CD8-positive, alpha-beta memory T cell (primary cell): ENCODE measurements around the gene DQX1. TPM values are rescaled to one million over a fixed set of nuclear protein-coding genes. Genes with fewer than 3 reads are reported as not detected.

Experiments used
- CTCF ChIA-PET: fragments of 350-600 bp; sonication (Branson Sonifier 250); formaldehyde crosslinking; loops from one replicate; lab custom pipeline; 2021; ENCODE audit warnings: antibody characterized with exemption; lab: Charles Lee
- POLR2A ChIA-PET: fragments of 350-600 bp; sonication (Branson Sonifier 250); formaldehyde crosslinking; loops from one replicate; lab custom pipeline; 2021; ENCODE audit warnings: antibody characterized with exemption; lab: Charles Lee
- DNase-seq, 5 donors: peaks; one replicate each; pipeline versions ENCODE4 v3.0.0 to v3.0.0-alpha.2; 2020 to 2022; ENCODE audit warnings: mixed read lengths in 1 of 5
- H3K27ac ChIP-seq: one replicate; pipeline ENCODE4 v1.7.0; 2013; ENCODE audit warnings: low read depth, mild to moderate bottlenecking, low read length, moderate library complexity
- H3K27me3 ChIP-seq: 2 replicates; pipeline ENCODE4 v1.7.0; 2013; ENCODE audit warnings: low read length, mild to moderate bottlenecking; ENCODE audit not compliant: insufficient read depth, poor library complexity, severe bottlenecking
- H3K36me3 ChIP-seq: 2 replicates; pipeline ENCODE4 v1.7.0; 2013; ENCODE audit warnings: mild to moderate bottlenecking, low read length, moderate library complexity; ENCODE audit not compliant: insufficient read depth
- H3K4me1 ChIP-seq: 2 replicates; pipeline ENCODE4 v1.7.0; 2013; ENCODE audit warnings: mild to moderate bottlenecking, low read length, moderate library complexity; ENCODE audit not compliant: insufficient read depth
- H3K4me3 ChIP-seq: 2 replicates; pipeline ENCODE4 v1.7.0; 2013; ENCODE audit warnings: mild to moderate bottlenecking, low read length
- H3K9me3 ChIP-seq: 2 replicates; pipeline ENCODE4 v1.7.0; 2013; ENCODE audit warnings: mild to moderate bottlenecking, low read length
- H3K27ac Mint-ChIP-seq, 8 donors: one replicate each; pipeline ENCODE4 v1.8.0; 2020 to 2021; ENCODE audit warnings: mixed read lengths in 8 of 8, mild to moderate bottlenecking in 6 of 8, inconsistent platforms in 3 of 8, moderate library complexity in 3 of 8
- H3K27me3 Mint-ChIP-seq, 2 donors: one replicate each; pipeline ENCODE4 v1.8.0; 2020 to 2021; ENCODE audit warnings: mixed read lengths in 2 of 2, mild to moderate bottlenecking in 1 of 2, moderate library complexity in 1 of 2
- H3K36me3 Mint-ChIP-seq, 3 donors: one replicate each; pipeline ENCODE4 v1.8.0; 2020 to 2021; ENCODE audit warnings: mixed read lengths in 3 of 3, inconsistent platforms in 1 of 3, mild to moderate bottlenecking in 1 of 3
- H3K4me1 Mint-ChIP-seq, 3 donors: one replicate each; pipeline ENCODE4 v1.8.0; 2020 to 2021; ENCODE audit warnings: mixed read lengths in 3 of 3, inconsistent platforms in 1 of 3, mild to moderate bottlenecking in 1 of 3
- H3K4me3 Mint-ChIP-seq, 7 donors: one replicate each; pipeline ENCODE4 v1.8.0; 2020 to 2021; ENCODE audit warnings: mixed read lengths in 7 of 7, mild to moderate bottlenecking in 6 of 7, moderate library complexity in 4 of 7, inconsistent platforms in 2 of 7
- H3K9me3 Mint-ChIP-seq, 5 donors: one replicate each; pipeline ENCODE4 v1.8.0; 2020 to 2022; ENCODE audit warnings: mixed read lengths in 5 of 5, mild to moderate bottlenecking in 3 of 5, moderate library complexity in 2 of 5, inconsistent platforms in 1 of 5
- polyA plus RNA-seq: library from polyadenylated mRNA; unstranded; fragments of 300-500 nt; fragmentation: Illumina TruSeq; gene quantifications from one replicate; pipeline ENCODE4 v1.2.3, GENCODE V29; 2021
- total RNA-seq, 2 experiments: library from RNA; stranded (reverse); gene quantifications; one replicate each; pipeline ENCODE4 v1.2.3, GENCODE V29; 2021

DQX1 gene
- total and polyA plus RNA-seq, 3 experiments from 2014 or later: 0.51 to 0.83 TPM; not detected in 1

DNA sequence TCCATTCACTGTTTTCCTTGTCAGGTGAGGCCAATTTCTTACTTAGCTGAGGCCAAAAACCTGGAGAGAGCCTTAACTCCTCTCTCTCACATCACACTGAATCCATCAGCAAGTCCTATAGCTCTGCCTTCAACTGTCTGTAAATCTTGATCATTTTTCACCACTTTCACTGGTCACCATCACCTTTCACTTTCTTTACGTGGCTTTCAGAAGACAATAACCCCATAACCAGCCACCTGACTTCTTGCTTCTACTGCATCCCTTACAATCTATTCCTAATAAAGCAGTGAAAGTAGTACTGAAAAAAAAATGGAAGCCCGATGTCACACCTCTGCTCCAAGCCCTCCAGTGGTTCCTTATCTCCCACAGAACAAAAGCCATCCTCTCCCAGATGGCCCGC, 20.0 kb upstream of the DQX1 start:
- Histone ChIP-seq H3K4me3 (no peak overlapping the region), H3K27me3 (peaks cover 31% of the 10 kb centered on the region), H3K27ac (no peak overlapping the region), H3K9me3 (no peaks in the 10 kb centered on the region), H3K36me3 (no peaks in the 10 kb centered on the region), H3K4me1 (peaks cover 12% of the 10 kb centered on the region)
- H3K27me3 Mint-ChIP-seq: peaks cover 34 to 56% of the 10 kb centered on the region in 2 donors
- H3K27ac Mint-ChIP-seq: no peak overlapping the region
- POLR2A ChIA-PET: interaction anchor here (0.6 kb wide), 1 partner anchor 35 kb away, joined by 7 read pairs; no protein-coding TSS in a partner anchor
- no peak for DNase-seq
- no peaks in the 10 kb centered on the region for H3K9me3 Mint-ChIP-seq
- H3K36me3 Mint-ChIP-seq: no peaks in the 10 kb centered on the region
- no peak overlapping the region for H3K4me3 Mint-ChIP-seq
- CTCF ChIA-PET: interaction anchor here (1.2 to 3.9 kb wide), 3 partner anchors 56 to 296 kb away, joined by 3 to 16 read pairs (median 3); partner anchors contain the start of genes CCDC142 and TTC31
- H3K4me1 Mint-ChIP-seq: peaks cover 3 to 13% (median 7%) of the 10 kb centered on the region in 3 donors

- POLR2A ChIA-PET: no interaction called here
- H3K4me1 Mint-ChIP-seq: peaks cover 3 to 12% (median 7%) of the 10 kb centered on the region in 3 donors
- no peak overlapping the region for H3K4me3 Mint-ChIP-seq
- H3K36me3 Mint-ChIP-seq: no peaks in the 10 kb centered on the region
- no peaks in the 10 kb centered on the region for H3K9me3 Mint-ChIP-seq
- Histone ChIP-seq H3K27ac (no peak overlapping the region), H3K4me1 (peaks cover 10% of the 10 kb centered on the region), H3K36me3 (no peaks in the 10 kb centered on the region), H3K9me3 (no peaks in the 10 kb centered on the region), H3K4me3 (no peak overlapping the region), H3K27me3 (peaks cover 26% of the 10 kb centered on the region)
- H3K27ac Mint-ChIP-seq: peak overlapping the region in 1 of 8 donors; percentile 1
- no peak for DNase-seq
- CTCF ChIA-PET: interaction anchor here (0.8 to 3.9 kb wide), 4 partner anchors 41 to 63 kb away, joined by 3 to 16 read pairs (median 3); partner anchors contain the start of genes CCDC142 and TTC31
- H3K27me3 Mint-ChIP-seq: peaks cover 33 to 50% of the 10 kb centered on the region in 2 donors
Measured at GRCh38 chr2:74544634-74545033, 18.6 kb upstream of the DQX1 start.

DNA sequence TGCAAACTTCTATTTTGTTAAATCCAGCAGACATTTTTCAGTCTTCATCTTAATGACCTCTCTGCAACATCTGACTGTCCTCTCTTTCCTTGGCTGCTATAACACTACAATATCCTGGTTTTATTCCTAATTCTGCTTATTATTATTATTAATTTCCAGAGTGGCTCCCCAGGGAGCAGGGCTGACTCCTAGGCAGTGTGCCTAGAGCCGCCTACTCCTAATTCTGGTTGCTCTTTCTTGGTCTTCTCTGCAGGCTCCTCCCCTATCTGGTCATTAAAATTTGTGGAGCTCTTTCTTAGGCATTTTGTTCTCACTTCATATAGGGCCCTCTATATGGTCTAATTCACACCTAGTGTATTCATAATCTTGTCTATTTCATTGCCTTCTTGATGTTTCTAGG, 16.9 kb upstream of the DQX1 start:
- no peaks in the 10 kb centered on the region for H3K9me3 ChIP-seq
- H3K36me3 ChIP-seq: no peaks in the 10 kb centered on the region
- Mint-ChIP-seq H3K4me1 (peaks cover 0 to 2% (median under 1%) of the 10 kb centered on the region in 3 donors), H3K36me3 (no peaks in the 10 kb centered on the region), H3K9me3 (no peaks in the 10 kb centered on the region), H3K4me3 (no peak overlapping the region), H3K27ac (no peak overlapping the region), H3K27me3 (peaks cover 29 to 56% of the 10 kb centered on the region in 2 donors)
- no peak overlapping the region for H3K27ac ChIP-seq
- CTCF ChIA-PET: no interaction called here
- DNase-seq: no peak
- peaks cover 10% of the 10 kb centered on the region for H3K27me3 ChIP-seq
- H3K4me3 ChIP-seq: no peak overlapping the region
- POLR2A ChIA-PET: no interaction called here
- H3K4me1 ChIP-seq: no peaks in the 10 kb centered on the region

DNA sequence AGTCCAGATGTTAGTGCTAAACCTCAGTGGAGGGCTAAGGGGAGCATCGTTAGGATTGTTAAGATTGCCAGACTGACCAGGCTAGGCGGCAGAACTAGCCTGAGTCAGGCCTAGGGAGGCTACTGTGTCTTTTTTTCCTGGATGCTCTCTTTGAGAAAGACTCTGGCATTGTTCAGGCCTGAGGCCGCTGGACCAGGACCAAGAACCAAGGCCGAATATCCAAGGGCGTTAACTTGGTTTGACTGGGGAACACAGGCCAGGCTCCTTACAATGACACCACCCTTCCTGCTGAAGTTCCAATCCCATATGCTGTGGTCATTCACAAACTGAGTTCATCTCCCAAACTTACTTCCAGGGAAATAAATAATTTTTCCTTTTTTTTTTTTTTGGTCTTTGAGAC, 14.3 kb upstream of the DQX1 start:
- Histone ChIP-seq H3K4me3 (no peak overlapping the region), H3K4me1 (no peaks in the 10 kb centered on the region), H3K27me3 (peaks cover 12% of the 10 kb centered on the region), H3K36me3 (no peaks in the 10 kb centered on the region), H3K9me3 (no peaks in the 10 kb centered on the region), H3K27ac (no peak overlapping the region)
- peaks cover 22 to 53% of the 10 kb centered on the region in 2 donors for H3K27me3 Mint-ChIP-seq
- H3K4me3 Mint-ChIP-seq: no peak overlapping the region
- no peak overlapping the region for H3K27ac Mint-ChIP-seq
- no peaks in the 10 kb centered on the region for H3K4me1 Mint-ChIP-seq
- no peaks in the 10 kb centered on the region for H3K9me3 Mint-ChIP-seq
- POLR2A ChIA-PET: no interaction called here
- DNase-seq: no peak
- CTCF ChIA-PET: interaction anchor here (0.8 kb wide), 1 partner anchor 10 kb away, joined by 3 read pairs; the partner anchor contains the start of gene HTRA2
- H3K36me3 Mint-ChIP-seq: no peaks in the 10 kb centered on the region

DNA sequence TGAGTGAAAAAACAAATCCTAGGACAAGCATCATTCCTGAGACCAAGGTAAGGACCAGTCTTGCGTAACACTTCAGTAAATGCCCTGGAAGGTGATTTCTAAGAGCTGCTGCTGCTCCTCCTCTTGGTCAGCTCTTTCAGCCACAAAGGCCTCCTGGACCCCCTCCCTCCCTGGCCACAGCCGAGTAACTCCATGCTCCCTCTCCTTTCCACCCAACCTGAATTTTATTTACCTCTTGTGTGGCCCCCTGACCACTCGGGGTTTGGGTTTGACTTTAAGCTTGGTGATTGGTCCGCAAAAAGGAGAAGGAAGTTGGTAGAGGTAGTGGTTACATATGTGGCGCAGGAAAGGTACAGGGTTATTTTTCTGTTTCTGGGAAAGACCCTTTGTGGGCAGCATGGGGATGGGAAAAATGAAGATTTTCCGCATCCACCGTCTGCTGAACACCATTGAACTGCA, 12.9 kb upstream of the DQX1 start:
- H3K27ac ChIP-seq: no peak overlapping the region
- H3K4me1 ChIP-seq: no peaks in the 10 kb centered on the region
- no peak for DNase-seq
- H3K27ac Mint-ChIP-seq: no peak overlapping the region
- ChIA-PET CTCF (no interaction called here), POLR2A (interaction anchor here (1.1 kb wide), 1 partner anchor 15 kb away, joined by 4 read pairs; no protein-coding TSS in a partner anchor)
- H3K4me3 Mint-ChIP-seq: no peak overlapping the region
- no peaks in the 10 kb centered on the region for H3K4me1 Mint-ChIP-seq
- H3K9me3 Mint-ChIP-seq: no peaks in the 10 kb centered on the region
- peaks cover under 1% of the 10 kb centered on the region for H3K36me3 ChIP-seq
- H3K9me3 ChIP-seq: no peaks in the 10 kb centered on the region
- H3K36me3 Mint-ChIP-seq: peaks cover 0 to under 1% (median 0%) of the 10 kb centered on the region in 3 donors
- peaks cover 12% of the 10 kb centered on the region for H3K27me3 ChIP-seq
- peaks cover 17 to 49% of the 10 kb centered on the region in 2 donors for H3K27me3 Mint-ChIP-seq
- no peak overlapping the region for H3K4me3 ChIP-seq

GRCh38 chr2:74537140-74537539, 11.1 kb upstream of the DQX1 start:
- ChIA-PET POLR2A (no interaction called here), CTCF (no interaction called here)
- no peak for DNase-seq
- Mint-ChIP-seq H3K36me3 (peaks cover 0 to 16% (median 0%) of the 10 kb centered on the region in 3 donors), H3K4me3 (no peak overlapping the region), H3K27ac (no peak overlapping the region), H3K27me3 (peaks cover 14 to 37% of the 10 kb centered on the region in 2 donors), H3K9me3 (no peaks in the 10 kb centered on the region), H3K4me1 (peaks cover 2 to 3% (median 2%) of the 10 kb centered on the region in 3 donors)
- H3K9me3 ChIP-seq: no peaks in the 10 kb centered on the region
- no peak overlapping the region for H3K27ac ChIP-seq
- H3K4me3 ChIP-seq: no peak overlapping the region
- peaks cover 9% of the 10 kb centered on the region for H3K36me3 ChIP-seq
- H3K4me1 ChIP-seq: no peaks in the 10 kb centered on the region
- peaks cover 8% of the 10 kb centered on the region for H3K27me3 ChIP-seq

GRCh38 chr2:74536166-74536950, 10.3 kb upstream of the DQX1 start:
- no peak overlapping the region for H3K27ac Mint-ChIP-seq
- peaks cover 7% of the 10 kb centered on the region for H3K4me1 ChIP-seq
- DNase-seq: no peak
- no peak overlapping the region for H3K4me3 ChIP-seq
- no peaks in the 10 kb centered on the region for H3K9me3 Mint-ChIP-seq
- peaks cover 8 to 11% (median 10%) of the 10 kb centered on the region in 3 donors for H3K4me1 Mint-ChIP-seq
- H3K9me3 ChIP-seq: no peaks in the 10 kb centered on the region
- H3K27me3 ChIP-seq: peaks cover 7% of the 10 kb centered on the region
- peaks cover 14 to 35% of the 10 kb centered on the region in 2 donors for H3K27me3 Mint-ChIP-seq
- ChIA-PET POLR2A (no interaction called here), CTCF (no interaction called here)
- peaks cover 9% of the 10 kb centered on the region for H3K36me3 ChIP-seq
- no peak overlapping the region for H3K27ac ChIP-seq
- H3K36me3 Mint-ChIP-seq: peaks cover 0 to 19% (median 0%) of the 10 kb centered on the region in 3 donors
- no peak overlapping the region for H3K4me3 Mint-ChIP-seq

DNA sequence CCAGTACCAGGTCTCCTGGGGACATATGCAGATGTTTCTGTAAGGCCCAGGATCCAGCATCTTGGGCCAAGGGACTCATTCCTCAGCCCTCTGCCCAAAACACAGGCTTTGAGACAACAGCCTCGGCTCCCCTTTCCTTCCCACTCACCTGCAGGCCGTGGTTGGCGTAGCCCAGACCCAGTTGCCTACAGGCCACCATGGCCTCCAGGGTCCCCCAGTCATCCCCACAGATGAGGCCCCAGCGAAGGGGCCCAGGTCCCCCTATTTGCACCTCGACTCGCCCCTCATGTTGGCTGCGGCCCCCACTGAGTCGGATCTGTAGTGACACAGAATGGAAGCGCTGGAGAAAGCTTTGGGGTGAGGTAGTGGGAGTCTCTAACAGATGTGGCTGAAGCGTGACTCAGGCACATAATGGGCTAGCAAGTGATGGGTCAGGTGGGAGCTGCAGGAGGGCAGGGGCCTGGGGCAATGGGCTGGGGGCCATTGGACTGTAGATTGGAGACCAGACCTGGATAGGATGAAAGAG, 9.5 kb upstream of the DQX1 start:
- peaks cover 17 to 19% (median 19%) of the 10 kb centered on the region in 3 donors for H3K4me1 Mint-ChIP-seq
- ChIA-PET CTCF (no interaction called here), POLR2A (no interaction called here)
- H3K4me3 Mint-ChIP-seq: peak overlapping the region in 1 of 7 donors; percentile 48
- no peaks in the 10 kb centered on the region for H3K9me3 Mint-ChIP-seq
- H3K36me3 ChIP-seq: peaks cover 9% of the 10 kb centered on the region
- H3K4me3 ChIP-seq: no peak overlapping the region
- H3K4me1 ChIP-seq: peaks cover 15% of the 10 kb centered on the region
- H3K27me3 Mint-ChIP-seq: peaks cover 10 to 30% of the 10 kb centered on the region in 2 donors
- peak overlapping the region in 2 of 8 donors; percentile 16 to 88 for H3K27ac Mint-ChIP-seq
- H3K9me3 ChIP-seq: no peaks in the 10 kb centered on the region
- peaks cover 4% of the 10 kb centered on the region for H3K27me3 ChIP-seq
- H3K36me3 Mint-ChIP-seq: peaks cover 0 to 20% (median 0%) of the 10 kb centered on the region in 3 donors
- no peak overlapping the region for H3K27ac ChIP-seq
- DNase-seq: no peak
